ENCODE data around the gene CDCA8. TPM values are rescaled to one million over a fixed set of nuclear protein-coding genes. Genes with fewer than 3 reads are reported as not detected.

CDCA8 gene
- total and polyA plus RNA-seq, 2 of the 8 experiments (the other 6 are each of a cell fraction or from before 2014, with no cell fraction given) = 43.9 to 46.2 TPM

DNA sequence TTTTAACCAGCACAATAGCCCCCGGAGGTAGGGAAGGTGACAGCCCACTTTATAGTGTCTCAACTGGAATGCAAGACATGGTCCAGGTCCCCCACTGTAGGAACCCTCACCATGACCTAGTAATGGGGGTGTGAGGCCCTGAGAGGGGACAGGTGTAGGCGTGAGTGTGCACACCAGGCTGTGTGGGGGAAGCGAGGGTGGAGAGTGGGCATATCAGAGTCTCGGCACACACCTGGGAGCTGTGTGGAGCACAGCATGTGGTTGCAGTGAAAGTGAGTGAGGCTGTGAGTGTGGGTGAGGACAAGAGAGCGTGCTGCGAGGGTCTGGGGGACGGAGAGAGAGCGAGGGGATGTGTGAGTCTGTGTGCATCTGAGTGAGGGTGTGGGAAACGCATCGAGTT lies 40.5 kb upstream of the CDCA8 start:
- Histone ChIP-seq H4K8ac (ENCODE audit: extremely low read depth, insufficient read depth, low read length) (no peak overlapping the region), H3K36me3 (ENCODE audit: control insufficient read depth in 2 of 4, insufficient read depth in 4 of 4, low read length in 3 of 4) (no peaks in the 10 kb centered on the region), H2AFZ (ENCODE audit: low read length) (no peak overlapping the region), H3K79me2 (ENCODE audit: control insufficient read depth in 1 of 2, insufficient read depth in 2 of 2, low read length in 2 of 2) (no peaks in the 10 kb centered on the region), H2BK120ac (replicated peaks; ENCODE audit: low read depth, low read length) (no peak overlapping the region), H3K79me1 (ENCODE audit: low read depth, low read length) (no peaks in the 10 kb centered on the region), H3K4ac (replicated peaks; ENCODE audit: insufficient read length, low read depth, low read length) (no peak overlapping the region), H4K5ac (ENCODE audit: insufficient read length, low read depth, low read length) (no peak overlapping the region), H2BK12ac (ENCODE audit: low read depth, low read length) (no peak overlapping the region), H2AK5ac (ENCODE audit: low read depth, low read length) (no peak overlapping the region), H3K56ac (replicated peaks; ENCODE audit: insufficient read length, low read depth, low read length) (no peak overlapping the region), H3K23ac (ENCODE audit: insufficient read length) (no peak overlapping the region), H3K27me3 (replicated peaks in 1 of 4; ENCODE audit: control insufficient read depth in 3 of 4, extremely low read depth in 1 of 4, insufficient read depth in 3 of 4, low read length in 3 of 4) (peaks cover 0 to 3% (median 1%) of the 10 kb centered on the region in 4 experiments; a peak in 3 of 7 replicates), H3K27ac (ENCODE audit: low read depth, low read length) (no peak overlapping the region), H3K23me2 (ENCODE audit: low read depth, low read length) (no peaks in the 10 kb centered on the region), H3K4me3 (ENCODE audit: extremely low read depth in 1 of 4, insufficient read depth in 2 of 4, low read depth in 3 of 4, low read length in 4 of 4) (no peak overlapping the region), H2BK20ac (ENCODE audit: low read length) (no peak overlapping the region), H3K9me3 (ENCODE audit: insufficient read depth in 2 of 2, low read depth in 1 of 2, low read length in 1 of 2) (no peaks in the 10 kb centered on the region), H2BK15ac (ENCODE audit: low read length) (no peak overlapping the region), H4K91ac (replicated peaks; ENCODE audit: insufficient read length, low read length) (no peak overlapping the region), H4K20me1 (replicated peaks in 1 of 2; ENCODE audit: control insufficient read depth in 1 of 2, insufficient read depth in 2 of 2, low read length in 2 of 2) (no peaks in the 10 kb centered on the region), H3K18ac (ENCODE audit: extremely low read depth, low read length) (no peak overlapping the region), H3K14ac (ENCODE audit: insufficient read length) (no peak overlapping the region), H3K4me2 (ENCODE audit: insufficient read depth in 1 of 2, low read depth in 2 of 2, low read length in 2 of 2) (no peak overlapping the region), H3K4me1 (replicated peaks in 1 of 4; ENCODE audit: control insufficient read depth in 3 of 4, insufficient read depth in 4 of 4, low read length in 3 of 4) (no peaks in the 10 kb centered on the region), H2BK5ac (ENCODE audit: low read depth, low read length) (no peak overlapping the region), H3K9ac (replicated peaks in 1 of 4; ENCODE audit: extremely low read depth in 1 of 4, low read depth in 3 of 4, low read length in 3 of 4) (no peak overlapping the region; a peak in 1 of 7 replicates)
- FAIRE-seq = no peak
- WGBS, 2 experiments (ENCODE audit: extremely low coverage in 1 of 2, insufficient coverage in 1 of 2, insufficient read length in 1 of 2, insufficient replicate concordance in 2 of 2, low coverage in 1 of 2, low lambda C conversion rate in 2 of 2, missing lambda C conversion rate in 1 of 2) = 88% methylated on average over 8 of the region's 10 CpGs; no CpG with 5 or more reads in 1 of the 2 experiments
- ChIA-PET CTCF (ENCODE audit: partially characterized antibody) (interaction anchor here (0.6 to 3.1 kb wide), 7 partner anchors 11 to 935 kb away, joined by 3 to 11 read pairs (median 3); no protein-coding TSS in a partner anchor), POLR2A (ENCODE audit: partially characterized antibody) (no interaction called here)
- DNase-seq (ENCODE audit: low read depth in 1 of 2, low spot score in 2 of 2) = no peak
- no peak for TF ChIP-seq TCF12 (IDR thresholded peaks at IDR 0.05; ENCODE audit: low read depth, low read length)
- TF ChIP-seq POLR2AphosphoS5 (IDR thresholded peaks at IDR 0.05; ENCODE audit: low read depth, low read length) = no peak
- TF ChIP-seq SP2 (IDR thresholded peaks at IDR 0.05; ENCODE audit: low read length) = no peak
- no peak for TF ChIP-seq RBBP5 (IDR thresholded peaks at IDR 0.05; ENCODE audit: borderline replicate concordance, low read depth, low read length)
- TF ChIP-seq TEAD4 (IDR thresholded peaks at IDR 0.05; ENCODE audit: low read depth, low read length) = no peak
- TF ChIP-seq CEBPB (IDR thresholded peaks at IDR 0.05; ENCODE audit: low read depth, low read length) = no peak
- no peak for TF ChIP-seq NANOG (IDR thresholded peaks at IDR 0.05; ENCODE audit: insufficient read depth, low read depth, low read length, poor library complexity, severe bottlenecking)
- TF ChIP-seq, protein P1, sequence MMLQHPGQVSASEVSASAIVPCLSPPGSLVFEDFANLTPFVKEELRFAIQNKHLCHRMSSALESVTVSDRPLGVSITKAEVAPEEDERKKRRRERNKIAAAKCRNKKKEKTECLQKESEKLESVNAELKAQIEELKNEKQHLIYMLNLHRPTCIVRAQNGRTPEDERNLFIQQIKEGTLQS (IDR thresholded peaks at IDR 0.05; ENCODE audit: insufficient read depth, low read depth, low read length) = no peak
- no peak for TF ChIP-seq SRF (IDR thresholded peaks at IDR 0.05; ENCODE audit: low read depth, low read length)
- no peak for TF ChIP-seq CBX5 (IDR thresholded peaks at IDR 0.05; ENCODE audit: low read depth, low read length)
- TF ChIP-seq JUND (IDR thresholded peaks at IDR 0.05; ENCODE audit: low read length) = no peak
- no peak for TF ChIP-seq POLR2A (IDR thresholded peaks at IDR 0.05; ENCODE audit: control extremely low read depth in 1 of 2, low read depth in 2 of 2, low read length in 2 of 2)
- TF ChIP-seq, protein P2, sequence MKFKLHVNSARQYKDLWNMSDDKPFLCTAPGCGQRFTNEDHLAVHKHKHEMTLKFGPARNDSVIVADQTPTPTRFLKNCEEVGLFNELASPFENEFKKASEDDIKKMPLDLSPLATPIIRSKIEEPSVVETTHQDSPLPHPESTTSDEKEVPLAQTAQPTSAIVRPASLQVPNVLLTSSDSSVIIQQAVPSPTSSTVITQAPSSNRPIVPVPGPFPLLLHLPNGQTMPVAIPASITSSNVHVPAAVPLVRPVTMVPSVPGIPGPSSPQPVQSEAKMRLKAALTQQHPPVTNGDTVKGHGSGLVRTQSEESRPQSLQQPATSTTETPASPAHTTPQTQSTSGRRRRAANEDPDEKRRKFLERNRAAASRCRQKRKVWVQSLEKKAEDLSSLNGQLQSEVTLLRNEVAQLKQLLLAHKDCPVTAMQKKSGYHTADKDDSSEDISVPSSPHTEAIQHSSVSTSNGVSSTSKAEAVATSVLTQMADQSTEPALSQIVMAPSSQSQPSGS (IDR thresholded peaks at IDR 0.05; ENCODE audit: low read length) = no peak

Data from H1 (cell line).